Nephron (organoid): ENCODE results near the gene SYT1.

Source experiments
- H3K27ac Mint-ChIP-seq, 3 experiments: 2 replicates each; pipeline ENCODE4 v1.8.0; 2020; ENCODE audit warnings: mixed read lengths in 3 of 3, mild to moderate bottlenecking in 2 of 3, moderate library complexity in 1 of 3
- H3K27me3 Mint-ChIP-seq: 2 replicates; pipeline ENCODE4 v1.8.0; 2021; ENCODE audit warnings: low read depth, mild to moderate bottlenecking, moderate library complexity, mixed read lengths
- H3K36me3 Mint-ChIP-seq: 2 replicates; pipeline ENCODE4 v1.8.0; 2020; ENCODE audit warnings: low read depth, mixed read lengths
- H3K4me1 Mint-ChIP-seq: 2 replicates; pipeline ENCODE4 v1.8.0; 2020; ENCODE audit warnings: mixed read lengths
- H3K4me3 Mint-ChIP-seq, 3 experiments: 2 replicates each; pipeline ENCODE4 v1.8.0; 2020; ENCODE audit warnings: mild to moderate bottlenecking in 3 of 3, mixed read lengths in 3 of 3, moderate library complexity in 2 of 3
- H3K9me3 Mint-ChIP-seq: 2 replicates; pipeline ENCODE4 v1.8.0; 2020; ENCODE audit warnings: mixed read lengths
- CTCF ChIP-seq, 3 experiments: fragments of 200-600 bp; sonication (generic); IDR thresholded peaks; one replicate each; pipeline ENCODE4 v1.5.0; 2021; ENCODE audit warnings: antibody characterized with exemption in 3 of 3; ENCODE audit not compliant: unreplicated experiment in 3 of 3

The SYT1 gene

GRCh38 chr12:78977304-78977867 is 112.8 kb downstream of the SYT1 start:
- H3K36me3 Mint-ChIP-seq, result peaks cover 4% of the 10 kb centered on the region
- H3K27ac Mint-ChIP-seq, result no peak overlapping the region
- no peaks in the 10 kb centered on the region for H3K27me3 Mint-ChIP-seq
- TF ChIP-seq CTCF (IDR thresholded peaks at IDR 0.05; ENCODE audit: unreplicated experiment in 3 of 3), result no peak
- no peak overlapping the region for H3K4me3 Mint-ChIP-seq
- H3K4me1 Mint-ChIP-seq, result peaks cover 4% of the 10 kb centered on the region
- no peaks in the 10 kb centered on the region for H3K9me3 Mint-ChIP-seq

GRCh38 chr12:78994168-78994791 is 129.7 kb downstream of the SYT1 start:
- H3K9me3 Mint-ChIP-seq, result no peaks in the 10 kb centered on the region
- H3K27ac Mint-ChIP-seq, result no peak overlapping the region
- no peaks in the 10 kb centered on the region for H3K4me1 Mint-ChIP-seq
- no peak for TF ChIP-seq CTCF (IDR thresholded peaks at IDR 0.05; ENCODE audit: unreplicated experiment in 3 of 3)
- H3K36me3 Mint-ChIP-seq, result no peaks in the 10 kb centered on the region
- H3K27me3 Mint-ChIP-seq, result no peaks in the 10 kb centered on the region
- no peak overlapping the region for H3K4me3 Mint-ChIP-seq

GRCh38 chr12:79000501-79000900 is 135.9 kb downstream of the SYT1 start:
- Mint-ChIP-seq H3K4me3 (no peak overlapping the region), H3K9me3 (no peaks in the 10 kb centered on the region), H3K27me3 (no peaks in the 10 kb centered on the region), H3K4me1 (no peaks in the 10 kb centered on the region), H3K27ac (no peak overlapping the region), H3K36me3 (peaks cover 3% of the 10 kb centered on the region)
- no peak for TF ChIP-seq CTCF (IDR thresholded peaks at IDR 0.05; ENCODE audit: unreplicated experiment in 3 of 3)

GRCh38 chr12:79001404-79001803 is 136.8 kb downstream of the SYT1 start:
- H3K4me1 Mint-ChIP-seq, result peaks cover 5% of the 10 kb centered on the region
- no peaks in the 10 kb centered on the region for H3K27me3 Mint-ChIP-seq
- H3K9me3 Mint-ChIP-seq, result no peaks in the 10 kb centered on the region

GRCh38 chr12:79006306-79006705 is 141.7 kb downstream of the SYT1 start:
- Mint-ChIP-seq H3K36me3 (peaks cover 4% of the 10 kb centered on the region), H3K27ac (peak overlapping the region in 1 of 3 experiments; percentile 2), H3K4me3 (no peak overlapping the region), H3K27me3 (no peaks in the 10 kb centered on the region), H3K9me3 (no peaks in the 10 kb centered on the region), H3K4me1 (peaks cover 8% of the 10 kb centered on the region)
- TF ChIP-seq CTCF (IDR thresholded peaks at IDR 0.05; ENCODE audit: unreplicated experiment in 3 of 3), result peak in 1 of 3 experiments; percentile 24

More at GRCh38 chr12:79001404-79001803, 136.8 kb downstream of the SYT1 start:
- H3K27ac Mint-ChIP-seq, result no peak overlapping the region
- no peak overlapping the region for H3K4me3 Mint-ChIP-seq
- no peak for TF ChIP-seq CTCF (IDR thresholded peaks at IDR 0.05; ENCODE audit: unreplicated experiment in 3 of 3)
- peaks cover 3% of the 10 kb centered on the region for H3K36me3 Mint-ChIP-seq

GRCh38 chr12:79008591-79008990 is 144.0 kb downstream of the SYT1 start:
- H3K9me3 Mint-ChIP-seq, result no peaks in the 10 kb centered on the region
- H3K4me1 Mint-ChIP-seq, result peaks cover 8% of the 10 kb centered on the region
- H3K36me3 Mint-ChIP-seq, result peaks cover 4% of the 10 kb centered on the region
- H3K4me3 Mint-ChIP-seq, result no peak overlapping the region
- H3K27ac Mint-ChIP-seq, result no peak overlapping the region
- no peak for TF ChIP-seq CTCF (IDR thresholded peaks at IDR 0.05; ENCODE audit: unreplicated experiment in 3 of 3)
- no peaks in the 10 kb centered on the region for H3K27me3 Mint-ChIP-seq
